Tracheal epithelial cell (primary cell): Measurements from ENCODE around the gene ROBO1. TPM values are rescaled to one million over a fixed set of nuclear protein-coding genes. Genes with fewer than 3 reads are reported as not detected.

Experiments used
- total RNA-seq: library from RNA; depleted of rRNA; stranded (reverse); fragments of >200 nt; gene quantifications from 2 replicates; pipeline ENCODE4 v1.2.1, GENCODE V29; 2014

ROBO1 gene
- 25.4 and 32.3 TPM in 2 replicates for total RNA-seq

DNA sequence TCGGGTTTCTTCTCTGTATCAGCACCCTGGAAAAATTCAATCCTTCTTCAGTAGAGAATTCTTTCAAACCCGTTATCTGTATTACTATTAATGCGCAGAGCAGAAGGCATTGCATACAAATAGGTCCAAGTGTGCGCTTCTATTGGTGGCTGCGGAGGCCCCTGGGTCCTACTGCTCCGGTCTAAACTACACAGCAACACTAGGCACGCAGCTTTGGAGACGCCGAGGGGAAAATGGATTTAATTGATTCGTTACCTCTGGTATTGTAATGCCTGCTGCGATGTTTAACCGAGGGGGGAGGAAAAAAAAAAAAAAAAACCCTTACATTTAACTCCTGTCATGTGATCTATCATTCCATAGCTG is at the start of gene ROBO1:
ROBO1 (minus strand) TSS at position 94 of the 363 bp plus-strand sequence.

